ENCODE data around the gene GJA5.

The GJA5 gene

GRCh38 chr1:147741065-147741464, 19.3 kb downstream of the GJA5 start:
- no peak for TF ChIP-seq REST (IDR thresholded peaks at IDR 0.05; ENCODE audit: low read depth)
- no peak for TF ChIP-seq TAF1 (IDR thresholded peaks at IDR 0.05; ENCODE audit: low read depth)
- TF ChIP-seq EGR1 (IDR thresholded peaks at IDR 0.05): no peak
- TF ChIP-seq MAX (IDR thresholded peaks at IDR 0.05): no peak
- TF ChIP-seq YY1 (IDR thresholded peaks at IDR 0.05; ENCODE audit: low read depth): no peak

- no peak for TF ChIP-seq YY1 (IDR thresholded peaks at IDR 0.05; ENCODE audit: low read depth)
- TF ChIP-seq REST (IDR thresholded peaks at IDR 0.05; ENCODE audit: low read depth): no peak
- no peak for TF ChIP-seq TCF12 (IDR thresholded peaks at IDR 0.05; ENCODE audit: low read depth)
- TF ChIP-seq NFIC (IDR thresholded peaks at IDR 0.05): no peak
- no peak for TF ChIP-seq USF1 (IDR thresholded peaks at IDR 0.05)
- no peak for TF ChIP-seq ZBTB7A (IDR thresholded peaks at IDR 0.05; ENCODE audit: low read depth)
- no peak for TF ChIP-seq EGR1 (IDR thresholded peaks at IDR 0.05)
- TF ChIP-seq CEBPB (IDR thresholded peaks at IDR 0.05): no peak
- no peak for TF ChIP-seq MAX (IDR thresholded peaks at IDR 0.05)
- no peak for TF ChIP-seq CREB1 (IDR thresholded peaks at IDR 0.05; ENCODE audit: low read depth)
Measured at GRCh38 chr1:147740391-147740790, 20.0 kb downstream of the GJA5 start.

- TF ChIP-seq EP300 (IDR thresholded peaks at IDR 0.05; ENCODE audit: borderline replicate concordance) (no peak), REST (IDR thresholded peaks at IDR 0.05; ENCODE audit: low read depth) (no peak), CEBPB (IDR thresholded peaks at IDR 0.05) (no peak), EGR1 (IDR thresholded peaks at IDR 0.05) (no peak), FOXM1 (IDR thresholded peaks at IDR 0.05; ENCODE audit: borderline replicate concordance, low read depth) (no peak), MAX (IDR thresholded peaks at IDR 0.05) (no peak)
Measured at GRCh38 chr1:147738739-147739476, 21.5 kb downstream of the GJA5 start.

GRCh38 chr1:147738129-147738528, 22.3 kb downstream of the GJA5 start:
- TF ChIP-seq MAX (IDR thresholded peaks at IDR 0.05): no peak
- TF ChIP-seq RAD21 (IDR thresholded peaks at IDR 0.05; ENCODE audit: low read depth): no peak
- TF ChIP-seq EGR1 (IDR thresholded peaks at IDR 0.05): no peak
- no peak for TF ChIP-seq CEBPB (IDR thresholded peaks at IDR 0.05)
- TF ChIP-seq EP300 (IDR thresholded peaks at IDR 0.05; ENCODE audit: borderline replicate concordance): no peak
- TF ChIP-seq NFIC (IDR thresholded peaks at IDR 0.05): no peak
- no peak for TF ChIP-seq FOXM1 (IDR thresholded peaks at IDR 0.05; ENCODE audit: borderline replicate concordance, low read depth)
- TF ChIP-seq REST (IDR thresholded peaks at IDR 0.05; ENCODE audit: low read depth): no peak
- no peak for TF ChIP-seq TAF1 (IDR thresholded peaks at IDR 0.05; ENCODE audit: low read depth)
- no peak for TF ChIP-seq YY1 (IDR thresholded peaks at IDR 0.05; ENCODE audit: low read depth)
- no peak for TF ChIP-seq ZBTB7A (IDR thresholded peaks at IDR 0.05; ENCODE audit: low read depth)
- TF ChIP-seq CREB1 (IDR thresholded peaks at IDR 0.05; ENCODE audit: low read depth): no peak
- no peak for TF ChIP-seq TCF12 (IDR thresholded peaks at IDR 0.05; ENCODE audit: low read depth)
- no peak for TF ChIP-seq USF1 (IDR thresholded peaks at IDR 0.05)
- no peak for TF ChIP-seq TEAD4 (IDR thresholded peaks at IDR 0.05)

Data from Ishikawa (cell line).